Stimulated activated CD4-positive, alpha-beta T cell treated with anti-CD3 and anti-CD28 coated beads, TNF-alpha, amount 100 ng/mL, for 4 hours (primary cell): Measurements from ENCODE around the gene TUBA1C.

ENCODE experiments used
- DNase-seq, 3 experiments: peaks; one replicate each; pipeline ENCODE4 v3.0.0-alpha.2; 2020; ENCODE audit warnings: low read depth in 3 of 3

Gene TUBA1C

DNA sequence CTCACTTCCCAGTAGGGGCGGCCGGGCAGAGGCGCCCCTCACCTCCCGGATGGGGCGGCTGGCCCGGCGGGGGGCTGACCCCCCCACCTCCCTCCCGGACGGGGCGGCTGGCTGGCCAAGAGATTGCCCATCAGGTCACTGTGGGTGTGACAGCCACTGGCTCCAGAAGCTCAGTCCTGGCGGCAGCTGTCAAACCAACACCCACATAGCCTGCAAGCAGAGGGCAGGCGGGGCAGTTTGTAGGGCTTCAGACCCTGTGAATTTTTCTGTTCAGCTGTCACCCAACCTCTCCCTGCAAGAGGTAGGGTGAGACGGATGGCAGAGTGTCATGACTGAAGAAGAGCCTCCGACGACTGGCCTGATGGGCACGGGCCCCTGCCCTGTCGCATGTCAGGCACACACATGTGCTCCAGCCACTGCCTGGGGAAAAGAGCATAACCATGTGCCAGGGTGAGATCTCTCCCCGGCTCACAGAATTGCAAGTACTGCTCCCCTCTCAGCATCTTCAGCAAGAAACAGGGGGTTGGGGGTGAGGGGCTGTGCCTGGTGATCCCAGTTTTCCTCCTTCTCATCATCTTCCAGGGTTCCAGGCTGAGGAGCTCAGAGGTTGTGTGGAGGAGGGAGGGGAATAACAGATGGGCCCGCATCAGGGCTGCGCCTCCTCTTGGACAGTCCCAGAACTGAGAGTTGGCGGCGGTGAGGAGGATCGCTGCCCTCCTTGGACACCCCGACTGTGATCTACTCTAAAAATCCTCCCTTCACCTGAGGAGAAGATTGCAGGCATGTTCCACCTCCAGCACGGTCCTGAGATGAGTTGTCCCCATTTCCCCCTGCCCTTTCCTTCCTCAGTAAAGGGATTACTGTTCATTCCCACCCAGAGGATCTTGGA lies 18.9 kb downstream of the TUBA1C start:
- no peak for DNase-seq

- no peak for DNase-seq
Measured at GRCh38 chr12:49284672-49285071, 19.8 kb downstream of the TUBA1C start.

- DNase-seq = no peak
Measured at GRCh38 chr12:49287876-49288275, 23.0 kb downstream of the TUBA1C start.

DNA sequence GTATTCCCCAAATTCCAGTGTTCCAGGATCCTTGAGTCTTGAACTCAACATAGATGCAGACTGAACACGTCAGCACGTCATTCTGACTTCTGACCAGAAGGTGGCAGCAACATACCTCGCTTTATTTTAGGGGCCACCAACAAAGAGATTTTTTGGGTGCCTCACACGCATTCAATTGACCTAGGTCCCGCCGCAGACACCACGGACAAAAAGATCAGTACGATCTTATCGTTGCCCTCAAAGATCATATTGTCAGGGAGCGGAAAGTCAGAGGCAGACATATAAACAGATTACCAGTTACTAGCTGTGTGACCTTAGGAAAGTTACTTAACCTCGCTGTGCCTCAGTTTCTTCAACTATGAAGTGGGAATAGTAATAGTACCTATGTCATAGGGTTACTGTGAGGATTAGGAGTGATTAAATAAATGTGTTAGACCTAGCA lies 23.6 kb downstream of the TUBA1C start:
- peak in 2 of 3 experiments; percentile 27 to 48 for DNase-seq

DNA sequence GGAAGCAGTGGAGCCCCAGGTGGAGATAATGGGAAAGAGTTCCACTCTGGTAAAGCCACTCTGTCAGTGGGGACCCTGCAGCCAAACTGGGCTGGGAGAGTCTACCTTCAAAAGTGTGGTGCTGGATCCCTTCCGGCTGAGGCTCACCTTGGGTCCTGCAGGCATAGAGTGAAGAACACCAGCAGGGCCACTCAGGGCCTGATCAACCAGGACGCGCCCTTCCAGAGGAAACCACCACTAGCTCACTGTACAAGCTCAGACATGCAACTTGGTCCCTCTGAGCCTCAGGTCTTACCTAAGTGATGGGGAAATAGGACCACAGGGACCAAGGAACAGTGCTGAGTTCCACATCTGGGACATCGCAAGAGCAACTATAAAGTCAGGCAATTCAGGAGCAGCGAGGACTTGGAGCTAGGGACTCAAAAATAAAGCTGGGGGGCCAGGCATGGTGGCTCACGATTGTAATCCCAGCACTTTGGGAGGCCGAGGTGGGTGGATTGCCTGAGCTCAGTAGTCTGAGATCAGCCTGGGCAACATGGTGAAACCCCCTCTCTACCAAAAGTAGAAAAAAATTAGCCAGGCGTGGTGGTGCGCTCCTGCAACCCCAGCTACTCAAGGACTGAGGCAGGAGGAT lies 24.2 kb downstream of the TUBA1C start:
- DNase-seq = no peak

DNA sequence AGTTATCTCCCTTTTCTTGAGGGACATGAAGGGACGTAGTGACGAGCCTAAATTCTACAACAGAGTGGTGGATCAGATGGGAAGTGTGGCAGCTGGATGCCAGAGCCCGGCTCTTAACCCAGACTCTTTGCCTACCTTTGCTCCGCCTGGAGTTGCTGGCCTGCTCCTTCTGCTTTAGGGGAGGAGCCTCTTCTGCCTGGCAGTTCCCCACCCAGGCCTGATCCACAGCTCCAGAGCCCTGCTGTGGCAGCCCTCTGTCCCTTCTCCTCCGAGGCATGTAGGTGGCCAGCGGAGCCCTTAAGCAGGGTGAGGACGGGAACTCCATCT lies 27.8 kb downstream of the TUBA1C start:
- no peak for DNase-seq

DNA sequence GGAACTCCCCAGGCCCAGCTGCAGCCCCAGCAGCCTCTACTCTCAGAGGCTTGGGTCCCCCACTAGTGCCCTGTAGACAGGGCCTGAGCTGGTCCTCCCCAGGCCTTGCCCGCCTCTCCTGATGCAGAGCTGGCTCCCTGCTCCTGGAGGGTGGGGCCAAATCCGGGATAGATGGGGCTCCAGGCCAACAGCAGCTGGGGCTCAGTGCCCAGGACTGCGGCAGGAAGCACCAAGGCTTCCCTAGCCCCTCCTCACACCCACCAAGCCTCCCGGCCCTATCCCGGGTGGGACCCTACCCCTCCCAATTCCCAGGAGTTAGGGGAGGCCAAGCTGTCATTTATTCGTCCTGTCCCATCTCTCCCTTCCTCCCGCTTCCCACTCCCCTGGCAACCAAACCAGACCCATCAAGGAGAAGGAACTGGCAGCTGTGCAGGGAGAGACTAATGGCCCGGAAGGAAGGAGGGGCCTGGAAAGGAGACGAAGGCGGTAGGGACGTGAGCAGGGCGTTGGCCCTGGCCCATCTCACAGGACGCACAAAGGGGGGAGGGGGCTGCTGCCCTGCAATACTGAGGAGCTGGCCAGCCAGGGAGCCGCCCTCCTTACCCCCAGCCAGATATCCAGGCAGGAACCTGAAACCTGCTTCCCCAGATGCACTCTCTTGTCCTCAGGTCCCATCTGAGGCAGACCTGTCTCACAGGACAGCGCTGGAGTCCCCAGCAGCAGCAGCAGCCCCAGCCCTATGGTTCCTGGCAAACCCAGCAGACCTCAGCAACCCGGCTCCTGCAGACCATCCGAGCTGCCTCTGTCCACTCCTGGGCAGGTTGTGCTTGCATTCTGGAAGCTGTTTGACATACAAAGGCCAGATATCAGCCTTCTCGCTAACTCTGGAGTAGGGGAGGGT lies 28.4 kb downstream of the TUBA1C start:
- DNase-seq = no peak

DNA sequence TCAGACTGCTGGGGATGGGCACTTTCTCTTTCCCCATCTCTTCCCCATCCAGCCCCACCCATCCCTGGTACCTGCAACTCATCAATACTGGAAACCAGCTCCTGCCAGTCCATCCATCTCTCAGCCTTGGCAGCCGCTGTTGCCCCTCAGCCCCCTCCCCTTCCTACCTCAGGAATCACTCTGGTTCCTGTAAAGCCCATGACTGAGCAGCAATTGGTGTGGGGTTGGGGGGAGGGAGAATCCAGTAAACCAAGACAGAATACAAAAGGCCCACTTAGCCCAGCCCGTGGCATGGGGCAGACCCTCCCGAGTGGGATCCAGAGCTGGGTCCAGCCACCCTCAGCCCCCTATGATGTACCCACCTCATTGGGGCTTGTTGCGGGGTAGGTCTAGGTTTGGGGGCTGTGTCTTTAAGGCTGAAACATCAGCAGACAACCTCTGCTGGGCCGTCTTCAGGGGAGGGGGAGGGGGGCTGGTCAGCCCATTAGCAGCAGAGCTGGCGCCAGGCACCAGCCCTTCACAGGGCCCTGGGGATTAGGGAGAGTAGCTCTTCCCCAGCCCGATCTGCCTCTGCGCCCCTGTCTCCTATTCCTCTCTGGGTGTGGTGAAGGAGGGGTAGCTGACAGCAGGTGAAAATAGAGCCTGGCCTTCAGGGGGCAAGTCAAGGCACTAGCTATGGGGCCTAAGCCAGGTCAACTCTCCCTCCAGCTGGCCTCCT lies 29.4 kb downstream of the TUBA1C start:
- no peak for DNase-seq

- no peak for DNase-seq
Measured at GRCh38 chr12:49294804-49295081, 29.9 kb downstream of the TUBA1C start.

GRCh38 chr12:49295082-49295936 lies 30.4 kb downstream of the TUBA1C start, which contains the start of gene PRPH:
Gene PRPH (plus strand): TSS chr12:49295147. CDS start chr12:49295201, 54 bp downstream.
- no peak for DNase-seq

GRCh38 chr12:49296034-49296835 lies 31.4 kb downstream of the TUBA1C start:
- peak; percentile 39 to 47 (median 41) for DNase-seq

DNA sequence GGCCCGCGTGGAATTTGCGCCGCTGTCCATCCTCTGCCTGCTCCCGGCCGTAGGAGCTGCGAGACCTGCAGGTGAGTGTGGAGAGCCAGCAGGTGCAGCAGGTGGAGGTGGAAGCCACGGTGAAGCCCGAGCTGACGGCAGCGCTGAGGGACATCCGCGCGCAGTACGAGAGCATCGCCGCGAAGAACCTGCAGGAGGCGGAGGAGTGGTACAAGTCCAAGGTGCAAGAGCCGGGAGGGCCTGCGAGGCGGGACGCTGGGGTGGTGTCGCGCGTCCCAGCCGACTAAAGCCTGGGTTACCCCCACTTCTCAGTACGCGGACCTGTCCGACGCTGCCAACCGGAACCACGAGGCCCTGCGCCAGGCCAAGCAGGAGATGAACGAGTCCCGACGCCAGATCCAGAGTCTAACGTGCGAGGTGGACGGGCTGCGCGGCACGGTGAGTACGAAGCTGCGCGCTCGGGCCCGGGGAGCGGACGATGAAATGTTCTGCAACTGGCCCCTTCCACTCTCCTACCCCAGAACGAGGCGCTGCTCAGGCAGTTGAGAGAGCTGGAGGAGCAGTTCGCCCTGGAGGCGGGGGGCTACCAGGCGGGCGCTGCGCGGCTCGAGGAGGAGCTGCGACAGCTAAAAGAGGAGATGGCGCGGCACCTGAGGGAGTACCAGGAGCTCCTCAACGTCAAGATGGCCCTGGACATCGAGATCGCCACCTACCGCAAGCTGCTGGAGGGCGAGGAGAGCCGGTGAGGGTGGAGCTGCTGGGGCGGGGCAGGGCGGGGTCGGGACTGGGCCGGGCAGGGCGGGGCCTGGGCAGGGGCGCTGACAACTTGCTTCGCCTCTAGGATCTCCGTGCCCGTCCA lies 32.2 kb downstream of the TUBA1C start:
- no peak for DNase-seq

GRCh38 chr12:49297695-49298060 lies 32.8 kb downstream of the TUBA1C start:
- DNase-seq = no peak

GRCh38 chr12:49298160-49298559 lies 33.3 kb downstream of the TUBA1C start:
- DNase-seq = no peak

DNA sequence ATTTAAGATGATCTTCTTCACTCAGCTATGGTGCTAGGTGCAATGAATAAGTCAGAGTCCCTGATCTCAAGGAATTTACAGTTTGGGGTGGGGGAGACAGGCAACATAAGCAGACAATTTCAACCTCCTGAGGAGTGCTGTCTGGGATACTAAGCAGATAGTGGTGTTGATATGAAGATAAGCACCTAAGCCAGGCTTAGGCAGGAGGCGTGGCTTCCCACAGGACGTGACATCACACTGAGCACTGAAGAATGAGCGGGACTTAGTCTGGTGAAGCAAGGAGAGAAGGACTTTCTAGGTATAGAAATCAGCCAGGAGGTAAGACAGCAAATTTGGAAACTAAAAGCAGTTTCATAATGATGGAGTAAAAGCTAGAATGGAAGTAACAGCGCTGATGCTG lies 36.9 kb downstream of the TUBA1C start:
- DNase-seq = no peak

GRCh38 chr12:49304161-49304560 lies 39.3 kb downstream of the TUBA1C start:
- no peak for DNase-seq

- DNase-seq = no peak
Measured at GRCh38 chr12:49305762-49306510, 41.1 kb downstream of the TUBA1C start.

DNA sequence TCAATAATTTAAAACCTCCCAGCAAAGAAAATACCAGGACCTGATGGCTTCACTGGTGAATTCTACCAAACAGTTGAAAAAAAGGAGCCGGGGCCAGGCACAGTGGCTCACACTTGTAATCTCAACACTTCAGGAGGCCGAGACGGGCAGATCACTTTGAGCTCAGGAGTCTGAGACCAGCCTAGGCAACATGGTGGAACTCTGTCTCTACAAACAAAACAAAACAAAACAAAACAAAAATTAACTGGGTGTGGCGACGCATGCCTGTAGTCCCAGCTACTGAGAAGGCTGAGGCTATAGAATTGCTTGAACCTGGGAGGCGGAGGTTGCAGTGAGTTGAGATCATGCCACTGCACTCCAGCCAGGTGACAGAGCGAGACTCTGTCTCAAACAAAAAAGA lies 44.5 kb downstream of the TUBA1C start:
- no peak for DNase-seq
